G401 (cell line): ENCODE results near the gene MAPK8IP1. TPM values are rescaled to one million over a fixed set of nuclear protein-coding genes. Genes with fewer than 3 reads are reported as not detected.

Experiments used
- DNase-seq: peaks from one replicate; pipeline ENCODE4 v3.0.0-alpha.2; 2015; ENCODE audit warnings: low spot score
- in situ Hi-C: cut with HindIII; loops from 2 replicates; pipeline ENCODE4 v1.10.0; 2016; ENCODE audit warnings: low sequenced_read_pairs, mixed read lengths
- total RNA-seq: library from RNA; depleted of rRNA; stranded (reverse); fragments of >200 nt; shearing (Covaris generic); gene quantifications from 2 replicates; pipeline ENCODE4 v1.2.3, GENCODE V29; 2014

The MAPK8IP1 gene
- total RNA-seq, 1 experiment from 2014 or later, result 38.5 TPM

DNA sequence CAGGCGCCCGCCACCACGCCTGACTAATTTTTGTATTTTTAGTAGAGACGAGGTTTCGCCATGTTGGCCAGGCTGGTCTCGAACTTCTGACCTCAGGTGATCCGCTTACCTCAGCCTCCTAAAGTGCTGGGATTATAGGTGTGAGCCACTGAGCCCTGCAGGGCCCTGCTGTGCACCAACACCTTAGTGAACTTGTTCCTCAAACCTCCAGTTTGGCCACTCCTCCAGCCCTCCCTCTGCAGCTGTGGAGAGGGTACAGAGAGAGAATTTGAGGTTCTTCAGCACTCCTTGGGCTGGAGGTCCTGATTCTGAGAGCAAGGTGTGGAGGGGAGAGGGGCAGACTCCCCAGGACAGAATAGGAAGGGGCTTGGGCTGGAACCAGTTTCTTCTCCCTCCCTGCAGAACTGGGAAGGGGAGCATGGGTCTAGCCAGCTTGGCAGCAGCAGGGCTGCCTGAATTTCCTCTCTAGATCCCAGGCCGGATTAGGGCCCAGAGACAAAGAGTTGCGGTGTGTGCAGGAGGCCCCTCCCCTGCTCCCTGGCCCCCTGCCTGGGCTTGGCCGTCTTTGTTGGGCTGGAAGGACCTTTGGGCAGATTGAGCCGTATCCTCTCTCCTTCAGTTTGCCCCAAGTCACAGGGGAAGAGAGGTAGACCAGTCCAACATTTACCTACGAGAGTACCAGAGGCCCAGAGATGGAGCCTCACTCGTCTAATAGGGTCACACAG is 34.5 kb downstream of the MAPK8IP1 start:
- in situ Hi-C loops, result no loop called here
- DNase-seq, result no peak

DNA sequence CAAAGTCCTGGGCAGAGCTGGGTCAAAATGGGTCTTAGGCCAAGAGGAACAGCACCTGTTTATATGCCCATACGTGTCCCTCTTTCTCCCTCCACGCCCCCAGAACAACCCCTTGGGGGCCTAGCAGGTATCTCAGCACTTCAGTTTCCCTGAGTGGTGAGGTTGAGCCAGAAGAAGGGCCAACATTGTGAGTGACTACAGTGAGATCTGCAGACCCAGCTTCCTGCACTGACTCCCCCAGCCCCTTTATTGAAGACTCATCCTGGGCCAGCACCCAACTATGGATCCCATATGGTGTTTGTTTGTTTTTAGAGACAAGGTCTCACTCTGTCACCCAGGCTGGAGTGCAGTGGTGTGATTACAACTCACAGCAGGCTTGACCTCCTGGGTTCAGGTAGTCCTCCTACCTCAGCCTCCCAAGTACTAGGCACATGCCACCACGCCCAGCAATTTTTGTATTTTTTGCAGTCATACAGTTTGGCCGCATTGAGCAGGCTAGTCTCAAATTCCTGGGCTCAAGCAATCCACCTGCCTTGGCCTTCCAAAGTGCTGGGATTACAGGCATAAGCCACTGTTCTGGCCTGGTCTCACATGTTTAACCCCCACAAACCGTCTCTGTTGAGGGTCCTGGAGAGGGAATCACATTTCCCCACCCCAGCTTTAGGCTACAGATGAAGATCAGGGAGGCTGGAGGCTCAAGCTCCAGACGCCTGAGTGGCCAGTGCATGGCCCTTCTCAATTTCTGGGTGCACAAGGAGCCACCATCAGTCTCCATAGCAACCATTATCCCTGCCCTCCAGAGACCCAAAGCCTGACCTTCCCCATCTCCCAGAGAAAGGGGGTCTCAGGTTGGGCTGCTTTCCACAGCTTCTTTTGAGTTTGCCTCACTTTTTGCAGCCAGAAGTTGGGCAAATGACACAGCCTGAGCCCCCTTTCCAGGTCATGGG is 35.4 kb downstream of the MAPK8IP1 start:
- in situ Hi-C loops, result no loop called here

DNA sequence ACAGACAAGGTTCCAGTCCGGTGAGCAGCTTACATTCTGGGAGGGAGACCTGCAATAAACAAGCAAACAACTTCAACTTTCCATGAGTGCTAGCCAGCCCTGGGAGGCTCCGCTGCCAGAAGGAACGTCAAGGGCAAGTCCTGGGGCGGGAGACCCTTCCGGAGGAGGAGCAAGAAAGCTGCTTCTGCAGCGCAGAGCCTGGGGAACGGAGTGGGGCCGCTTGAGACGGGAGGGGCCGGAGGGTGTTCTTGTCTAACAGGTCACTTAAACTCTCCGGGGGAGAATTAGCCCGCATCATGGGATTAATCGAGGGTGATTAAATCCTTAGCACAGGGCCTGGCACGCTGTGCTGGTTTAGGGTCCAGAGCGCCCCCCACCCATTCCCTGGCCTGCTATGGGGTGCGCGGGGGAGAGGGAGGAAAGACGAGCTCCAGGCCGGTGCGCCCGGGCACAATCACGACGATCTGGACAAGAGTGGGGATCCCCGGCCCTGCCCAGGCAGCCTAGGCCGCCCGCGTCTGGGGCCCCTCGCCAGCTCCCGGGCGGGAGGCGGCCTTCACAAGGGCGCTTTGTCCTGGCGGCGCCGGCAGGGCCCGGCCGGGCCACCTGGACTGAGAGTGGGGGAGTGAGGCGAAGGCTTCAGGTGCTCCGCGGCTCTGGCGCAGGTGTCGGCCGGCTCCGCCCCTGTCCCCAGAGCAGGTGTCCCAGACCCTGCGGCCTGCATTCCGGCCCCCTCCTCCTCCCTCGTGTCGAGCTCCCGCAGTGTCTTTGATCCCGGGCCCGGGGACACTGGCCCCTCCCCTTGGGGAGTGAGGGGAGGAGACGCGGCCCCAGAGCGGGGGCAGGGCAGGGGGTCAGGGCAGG is 36.3 kb downstream of the MAPK8IP1 start:
- in situ Hi-C loops, result no loop called here
- no peak for DNase-seq

More for the DNA sequence above, 35.4 kb downstream of the MAPK8IP1 start:
- no peak for DNase-seq

- in situ Hi-C loops, result no loop called here
- no peak for DNase-seq
Observed at GRCh38 chr11:45922425-45923082, 37.1 kb downstream of the MAPK8IP1 start, which contains the start of gene LARGE2. TSS of gene LARGE2 (plus strand) at chr11:45922656. CDS start at chr11:45922883, 227 bp downstream.

DNA sequence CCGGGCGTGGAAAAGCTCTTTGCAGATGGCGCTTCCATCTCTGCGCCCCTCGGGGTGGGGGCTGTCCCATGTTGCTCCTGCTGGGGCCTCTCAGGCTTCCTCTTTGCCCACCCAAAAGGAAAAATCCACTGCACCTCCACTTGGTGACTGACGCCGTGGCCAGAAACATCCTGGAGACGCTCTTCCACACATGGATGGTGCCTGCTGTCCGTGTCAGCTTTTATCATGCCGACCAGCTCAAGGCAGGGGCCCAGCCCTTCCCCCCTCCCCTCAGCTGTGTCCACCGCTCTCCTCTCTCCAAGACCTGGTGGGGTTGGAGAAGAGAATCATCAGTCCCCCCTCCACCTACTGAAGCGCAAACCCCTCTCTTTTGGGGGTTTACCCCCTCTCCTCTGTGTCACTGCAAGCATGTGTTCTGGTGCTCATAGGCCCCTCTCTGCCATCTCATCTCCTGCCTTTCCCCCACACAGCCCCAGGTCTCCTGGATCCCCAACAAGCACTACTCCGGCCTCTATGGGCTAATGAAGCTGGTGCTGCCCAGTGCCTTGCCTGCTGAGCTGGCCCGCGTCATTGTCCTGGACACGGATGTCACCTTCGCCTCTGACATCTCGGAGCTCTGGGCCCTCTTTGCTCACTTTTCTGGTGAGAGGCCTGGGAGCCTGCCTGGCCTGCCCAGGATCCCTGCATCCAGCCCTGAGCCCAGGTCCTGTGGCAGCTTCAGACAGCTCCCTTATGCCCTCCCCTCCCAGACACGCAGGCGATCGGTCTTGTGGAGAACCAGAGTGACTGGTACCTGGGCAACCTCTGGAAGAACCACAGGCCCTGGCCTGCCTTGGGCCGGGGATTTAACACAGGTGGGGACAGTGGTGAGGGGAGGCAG is 38.8 kb downstream of the MAPK8IP1 start:
- no peak for DNase-seq
- in situ Hi-C loops, result no loop called here

DNA sequence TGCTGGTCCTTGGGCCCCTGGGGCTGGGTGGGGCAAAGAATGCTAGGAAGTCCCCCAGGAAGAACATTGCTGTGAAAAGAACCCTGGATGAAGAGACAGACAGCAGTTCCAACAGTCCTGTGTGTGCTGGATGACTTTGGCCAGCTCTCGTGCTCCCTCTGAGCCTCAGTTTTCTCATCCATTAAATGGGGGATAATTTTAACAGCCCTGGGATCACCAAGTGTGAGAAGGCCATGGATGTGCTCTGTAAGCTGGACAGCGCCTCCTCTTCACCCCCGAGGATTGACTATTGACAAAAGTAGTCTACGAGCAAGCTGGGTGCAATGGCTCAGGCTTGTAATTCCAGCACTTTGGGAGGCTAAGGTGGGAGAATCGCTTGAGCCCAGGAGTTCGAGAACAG is 39.5 kb downstream of the MAPK8IP1 start:
- in situ Hi-C loops, result no loop called here
- no peak for DNase-seq

DNA sequence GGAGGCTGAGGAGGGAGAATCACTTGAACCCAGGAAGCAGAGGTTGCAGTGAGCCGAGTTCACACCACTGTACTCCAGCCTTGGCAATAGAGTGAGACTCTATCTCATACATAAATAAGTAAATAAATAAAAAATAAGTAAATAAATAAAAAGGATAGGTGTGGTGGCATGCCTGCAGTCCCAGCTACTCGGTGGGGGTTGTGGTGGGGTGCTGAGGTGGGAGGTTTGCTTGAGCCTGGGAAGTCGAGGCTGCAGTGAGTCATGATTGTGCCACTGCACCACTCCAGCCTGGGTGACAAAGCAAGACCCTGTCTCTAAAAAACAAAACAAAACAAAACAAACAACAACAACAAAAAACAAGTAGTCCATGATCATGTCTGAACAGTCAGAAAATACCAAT is 40.1 kb downstream of the MAPK8IP1 start:
- in situ Hi-C loops, result no loop called here
- DNase-seq, result no peak

DNA sequence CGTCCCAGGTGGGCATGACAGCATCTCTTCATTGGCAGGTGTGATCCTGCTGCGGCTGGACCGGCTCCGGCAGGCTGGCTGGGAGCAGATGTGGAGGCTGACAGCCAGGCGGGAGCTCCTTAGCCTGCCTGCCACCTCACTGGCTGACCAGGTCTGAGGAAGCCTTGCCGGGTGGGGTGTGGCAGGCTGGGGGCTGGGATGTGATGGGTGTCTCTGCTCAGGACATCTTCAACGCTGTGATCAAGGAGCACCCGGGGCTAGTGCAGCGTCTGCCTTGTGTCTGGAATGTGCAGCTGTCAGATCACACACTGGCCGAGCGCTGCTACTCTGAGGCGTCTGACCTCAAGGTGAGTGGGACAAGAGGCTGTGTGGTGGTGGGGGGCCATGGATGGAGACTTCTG is 40.5 kb downstream of the MAPK8IP1 start:
- no peak for DNase-seq
- in situ Hi-C loops, result no loop called here

DNA sequence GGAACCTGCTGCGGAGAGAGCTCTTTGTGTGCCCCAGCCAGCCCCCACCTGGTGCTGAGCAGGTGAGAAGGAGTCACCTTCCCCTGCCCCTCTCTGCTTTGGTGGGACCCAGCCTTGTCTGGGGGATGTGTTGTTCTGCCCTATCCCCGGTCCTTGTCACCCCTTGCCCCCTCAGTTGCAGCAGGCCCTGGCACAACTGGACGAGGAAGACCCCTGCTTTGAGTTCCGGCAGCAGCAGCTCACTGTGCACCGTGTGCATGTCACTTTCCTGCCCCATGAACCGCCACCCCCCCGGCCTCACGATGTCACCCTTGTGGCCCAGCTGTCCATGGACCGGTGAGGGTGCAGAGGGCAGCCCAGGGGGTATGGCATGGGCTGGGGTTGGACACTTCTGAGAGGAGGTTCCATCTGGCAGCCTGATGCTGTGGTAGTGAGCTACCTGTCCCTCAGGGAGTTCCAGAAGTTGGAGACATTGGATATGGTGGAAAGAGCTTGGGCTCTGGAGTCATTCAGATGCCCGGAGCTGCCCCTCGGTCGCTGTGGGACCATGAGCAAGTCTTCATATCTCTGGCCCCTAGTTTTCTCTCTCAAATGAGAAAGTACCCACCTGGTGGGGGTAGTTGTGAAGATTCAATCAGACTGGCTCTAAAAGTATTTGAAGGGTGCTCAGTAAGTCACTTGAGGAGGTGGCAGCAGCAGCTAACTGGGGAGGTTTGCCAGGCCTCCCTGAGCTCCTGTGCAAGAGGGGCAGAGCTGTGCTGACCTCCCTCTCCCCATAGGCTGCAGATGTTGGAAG is 41.3 kb downstream of the MAPK8IP1 start:
- in situ Hi-C loops, result no loop called here
- no peak for DNase-seq

DNA sequence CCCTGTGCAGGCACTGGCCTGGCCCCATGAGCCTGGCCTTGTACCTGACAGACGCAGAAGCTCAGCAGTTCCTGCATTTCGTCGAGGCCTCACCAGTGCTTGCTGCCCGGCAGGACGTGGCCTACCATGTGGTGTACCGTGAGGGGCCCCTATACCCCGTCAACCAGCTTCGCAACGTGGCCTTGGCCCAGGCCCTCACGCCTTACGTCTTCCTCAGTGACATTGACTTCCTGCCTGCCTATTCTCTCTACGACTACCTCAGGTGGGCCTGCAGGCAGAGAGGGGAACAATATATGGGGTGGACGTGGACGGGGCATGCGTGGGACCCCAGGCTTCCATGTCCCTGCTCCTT is 41.9 kb downstream of the MAPK8IP1 start:
- in situ Hi-C loops, result no loop called here
- DNase-seq, result no peak

GRCh38 chr11:45927684-45928413 is 42.4 kb downstream of the MAPK8IP1 start:
- in situ Hi-C loops, result no loop called here
- DNase-seq, result no peak

DNA sequence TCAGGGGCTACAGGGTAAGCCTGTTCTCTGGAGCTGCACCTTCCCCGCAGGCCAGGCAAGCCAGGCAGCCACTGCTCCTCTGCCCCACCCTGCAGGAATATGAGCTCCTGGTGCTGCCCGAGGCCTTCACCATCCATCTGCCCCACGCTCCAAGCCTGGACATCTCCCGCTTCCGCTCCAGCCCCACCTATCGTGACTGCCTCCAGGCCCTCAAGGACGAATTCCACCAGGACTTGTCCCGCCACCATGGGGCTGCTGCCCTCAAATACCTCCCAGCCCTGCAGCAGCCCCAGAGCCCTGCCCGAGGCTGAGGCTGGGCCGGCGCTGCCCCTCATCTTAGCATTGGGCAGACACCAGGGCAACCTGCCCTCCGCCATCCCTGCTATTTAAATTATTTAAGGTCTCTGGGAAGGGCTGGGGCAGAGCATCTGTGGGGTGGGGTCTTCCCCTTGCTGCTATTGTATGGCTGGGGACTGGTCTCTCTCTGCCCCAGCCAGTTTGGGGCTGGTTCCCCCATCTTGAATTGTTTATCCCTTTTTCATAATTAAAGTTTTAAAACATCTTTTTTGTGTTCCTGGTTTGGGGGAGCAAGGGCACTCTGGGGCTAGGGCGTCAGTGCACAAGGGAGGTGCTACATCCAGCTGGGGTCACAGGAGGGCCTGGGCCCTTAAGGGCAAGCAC is 43.2 kb downstream of the MAPK8IP1 start:
- DNase-seq, result no peak
- in situ Hi-C loops, result no loop called here

DNA sequence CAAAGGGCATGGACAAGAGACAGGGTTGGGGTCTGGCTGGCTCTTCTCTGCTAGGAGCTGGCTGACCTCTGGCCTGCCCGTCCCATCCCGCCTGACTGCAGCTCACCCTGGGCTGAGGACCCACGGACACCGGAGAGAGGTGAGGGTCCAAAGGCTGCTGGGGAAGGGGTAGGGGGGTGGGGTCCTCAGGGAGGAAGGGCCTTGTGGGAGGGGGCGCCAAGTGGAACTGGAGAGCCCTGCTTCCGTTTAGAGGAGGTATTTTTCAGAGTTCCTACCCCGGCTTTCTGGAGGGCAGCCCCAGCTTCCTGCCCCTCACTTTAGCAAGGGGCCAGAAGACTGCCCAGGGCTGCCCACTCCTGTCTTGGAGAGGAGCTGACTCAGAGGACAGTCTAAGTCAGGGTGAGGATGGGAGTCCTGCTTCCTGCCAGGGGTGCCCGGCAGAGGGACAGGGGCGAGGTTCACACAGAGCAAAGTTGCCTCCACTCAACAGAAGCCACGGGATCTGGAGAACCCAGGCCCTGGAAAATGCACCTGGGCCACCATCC is 44.1 kb downstream of the MAPK8IP1 start:
- in situ Hi-C loops, result no loop called here

GRCh38 chr11:45930031-45930794 is 44.8 kb downstream of the MAPK8IP1 start:
- no peak for DNase-seq
- in situ Hi-C loops, result no loop called here

More for the DNA sequence above, 44.1 kb downstream of the MAPK8IP1 start:
- no peak for DNase-seq

- in situ Hi-C loops, result no loop called here
- DNase-seq, result no peak
Observed at GRCh38 chr11:45930951-45931570, 45.6 kb downstream of the MAPK8IP1 start.
